HL-60 (cell line): ENCODE measurements around the gene C1orf167.

Source experiments
- DNase-seq, 2 experiments: peaks; one replicate each; pipeline ENCODE4 v3.0.0-alpha.2; 2010 to 2020; ENCODE audit warnings: low read depth in 1 of 2, low spot score in 1 of 2
- H3K27ac ChIP-seq: fragments of 250-450 bp; sonication (Bioruptor Pico); replicated peaks from 2 replicates; pipeline ENCODE4 v1.5.1; 2020; ENCODE audit warnings: mild to moderate bottlenecking, moderate library complexity
- H3K27me3 ChIP-seq: fragments of 250-450 bp; sonication (Bioruptor Pico); 2 replicates; pipeline ENCODE4 v1.5.1; 2021; ENCODE audit warnings: mild to moderate bottlenecking, moderate library complexity; ENCODE audit not compliant: insufficient read depth, poor library complexity, severe bottlenecking
- H3K4me3 ChIP-seq: replicated peaks from 2 replicates; pipeline ENCODE4 v1.5.1; 2011; ENCODE audit warnings: mild to moderate bottlenecking, control low read depth, low read length; ENCODE audit not compliant: insufficient read depth
- CTCF ChIP-seq: IDR thresholded peaks from one replicate; pipeline ENCODE4 v1.5.1; 2011; ENCODE audit warnings: low read length, control low read depth, inconsistent platforms; ENCODE audit not compliant: insufficient read depth
- GABPA ChIP-seq: IDR thresholded peaks from 2 replicates; pipeline ENCODE4 v1.6.1; 2012; ENCODE audit warnings: low read depth
- POLR2AphosphoS5 ChIP-seq: IDR thresholded peaks from 2 replicates; pipeline ENCODE4 v1.6.1; 2012; ENCODE audit warnings: low read depth
- REST ChIP-seq: IDR thresholded peaks from 2 replicates; pipeline ENCODE4 v1.6.1; 2012; ENCODE audit warnings: low read depth; ENCODE audit not compliant: insufficient replicate concordance
- SPI1 ChIP-seq: IDR thresholded peaks from 2 replicates; pipeline ENCODE4 v1.6.1; 2012; ENCODE audit warnings: low read depth, mild to moderate bottlenecking, borderline replicate concordance

The C1orf167 gene

GRCh38 chr1:11770011-11770410 lies 8.0 kb downstream of the C1orf167 start:
- H3K4me3 ChIP-seq = no peak overlapping the region
- DNase-seq = no peak
- H3K27me3 ChIP-seq = no peaks in the 10 kb centered on the region
- no peak for TF ChIP-seq REST
- TF ChIP-seq POLR2AphosphoS5 = no peak
- no peak for TF ChIP-seq GABPA
- TF ChIP-seq SPI1 = no peak
- no peak overlapping the region for H3K27ac ChIP-seq

- no peak for TF ChIP-seq POLR2AphosphoS5
- H3K27ac ChIP-seq = no peak overlapping the region
- no peaks in the 10 kb centered on the region for H3K27me3 ChIP-seq
- H3K4me3 ChIP-seq = no peak overlapping the region
- DNase-seq = no peak
Observed at GRCh38 chr1:11771481-11772043, 9.6 kb downstream of the C1orf167 start.

- TF ChIP-seq REST = no peak
- TF ChIP-seq SPI1 = no peak
- TF ChIP-seq POLR2AphosphoS5 = no peak
- no peak for TF ChIP-seq CTCF
- TF ChIP-seq GABPA = no peak
- H3K27ac ChIP-seq = no peak overlapping the region
- H3K4me3 ChIP-seq = no peak overlapping the region
- no peaks in the 10 kb centered on the region for H3K27me3 ChIP-seq
- DNase-seq = no peak
Observed at GRCh38 chr1:11772458-11772857, 10.5 kb downstream of the C1orf167 start.

GRCh38 chr1:11774753-11775152 lies 12.8 kb downstream of the C1orf167 start:
- DNase-seq = no peak
- H3K27me3 ChIP-seq = no peaks in the 10 kb centered on the region
- H3K27ac ChIP-seq = no peak overlapping the region
- TF ChIP-seq POLR2AphosphoS5 (no peak), GABPA (no peak), CTCF (no peak), REST (no peak), SPI1 (no peak)
- H3K4me3 ChIP-seq = no peak overlapping the region
